H1 (cell line): ENCODE measurements around the gene ARRB1. TPM values are rescaled to one million over a fixed set of nuclear protein-coding genes. Genes with fewer than 3 reads are reported as not detected.

ENCODE experiments used
- CTCF ChIA-PET: fragments of 300-600 bp; sonication (Branson Sonifier 250); formaldehyde crosslinking; loops from one replicate; lab custom pipeline; 2021; ENCODE audit not compliant: partially characterized antibody; lab: Charles Lee
- POLR2A ChIA-PET: fragments of 300-600 bp; sonication (Branson Sonifier 250); formaldehyde crosslinking; loops from one replicate; lab custom pipeline; 2021; ENCODE audit warnings: inconsistent platforms; ENCODE audit not compliant: partially characterized antibody; lab: Charles Lee
- DNase-seq, 2 experiments: peaks; one replicate each; pipeline versions ENCODE4 v3.0.0 to v3.0.0-alpha.2; 2010 to 2022; ENCODE audit warnings: low spot score in 2 of 2, low read depth in 1 of 2, mixed read lengths in 1 of 2
- FAIRE-seq: peaks from 2 replicates; lab custom pipeline; 2011; peaks lifted over from hg19 to GRCh38; lab: Jason Lieb, UNC
- H2AFZ ChIP-seq: 2 replicates; pipeline ENCODE4 v1.8.1; 2012; ENCODE audit warnings: low read length, inconsistent platforms
- H2AK5ac ChIP-seq: 2 replicates; pipeline ENCODE4 v1.6.1; 2013; ENCODE audit warnings: low read depth, low read length
- H2BK120ac ChIP-seq: replicated peaks from 2 replicates; pipeline ENCODE3; 2013; ENCODE audit warnings: low read depth, low read length, inconsistent platforms
- H2BK12ac ChIP-seq: 2 replicates; pipeline ENCODE4 v1.6.1; 2013; ENCODE audit warnings: low read depth, low read length
- H2BK15ac ChIP-seq: 2 replicates; pipeline ENCODE4 v1.6.1; 2013; ENCODE audit warnings: low read length
- H2BK20ac ChIP-seq: 2 replicates; pipeline ENCODE4 v1.6.1; 2013; ENCODE audit warnings: low read length
- H2BK5ac ChIP-seq: 2 replicates; pipeline ENCODE4 v1.6.1; 2013; ENCODE audit warnings: low read depth, low read length
- H3K14ac ChIP-seq: 2 replicates; pipeline ENCODE4 v1.6.1; 2013; ENCODE audit warnings: inconsistent platforms; ENCODE audit not compliant: insufficient read length
- H3K18ac ChIP-seq: 2 replicates; pipeline ENCODE4 v1.6.1; 2013; ENCODE audit warnings: low read length; ENCODE audit errors: extremely low read depth
- H3K23ac ChIP-seq: 2 replicates; pipeline ENCODE4 v1.6.1; 2013; ENCODE audit warnings: inconsistent platforms; ENCODE audit not compliant: insufficient read length
- H3K23me2 ChIP-seq: 2 replicates; pipeline ENCODE4 v1.6.1; 2013; ENCODE audit warnings: low read depth, low read length
- H3K27ac ChIP-seq: 2 replicates; pipeline ENCODE4 v1.6.1; 2011; ENCODE audit warnings: low read depth, low read length, inconsistent platforms
- H3K27me3 ChIP-seq, 4 experiments: replicated peaks in 1 of 4; 1 replicate in 1 of 4; 2 replicates in 3 of 4; pipeline versions ENCODE4 v1.6.1 to v1.8.1; 2011 to 2013; ENCODE audit warnings: low read length in 3 of 4, mild to moderate bottlenecking in 3 of 4, inconsistent platforms in 2 of 4, mixed read lengths in 2 of 4, moderate library complexity in 1 of 4; ENCODE audit not compliant: control insufficient read depth in 3 of 4, insufficient read depth in 3 of 4; ENCODE audit errors: extremely low read depth in 1 of 4
- H3K36me3 ChIP-seq, 4 experiments: 2 replicates each; pipeline versions ENCODE4 v1.6.1 to v1.8.1; 2011 to 2013; ENCODE audit warnings: mild to moderate bottlenecking in 4 of 4, low read length in 3 of 4, moderate library complexity in 2 of 4, control low read depth in 1 of 4, inconsistent platforms in 1 of 4; ENCODE audit not compliant: insufficient read depth in 4 of 4, control insufficient read depth in 2 of 4
- H3K4ac ChIP-seq: replicated peaks from 2 replicates; pipeline ENCODE3; 2013; ENCODE audit warnings: low read length, low read depth, mixed read lengths, inconsistent platforms; ENCODE audit not compliant: insufficient read length
- H3K4me1 ChIP-seq, 4 experiments: replicated peaks in 1 of 4; 1 replicate in 1 of 4; 2 replicates in 3 of 4; pipeline versions ENCODE4 v1.6.1 to v1.8.1; 2011 to 2013; ENCODE audit warnings: low read length in 3 of 4, inconsistent platforms in 2 of 4, mixed read lengths in 1 of 4; ENCODE audit not compliant: insufficient read depth in 4 of 4, control insufficient read depth in 3 of 4
- H3K4me2 ChIP-seq, 2 experiments: 2 replicates each; pipeline versions ENCODE4 v1.6.1 to v1.8.1; 2011 to 2013; ENCODE audit warnings: low read depth in 2 of 2, low read length in 2 of 2, control low read depth in 1 of 2, inconsistent platforms in 1 of 2, mild to moderate bottlenecking in 1 of 2; ENCODE audit not compliant: insufficient read depth in 1 of 2
- H3K4me3 ChIP-seq, 4 experiments: fragments of 200-600, 300-600 bp in 1 of 4; sonication (generic), shearing (Covaris generic), sonication (Bioruptor Twin) in 1 of 4; 2 replicates each; pipeline versions ENCODE4 v1.5.1 to v1.8.1; 2011 to 2016; ENCODE audit warnings: low read length in 4 of 4, low read depth in 3 of 4, control low read depth in 2 of 4, inconsistent platforms in 2 of 4, mild to moderate bottlenecking in 2 of 4, mixed read lengths in 1 of 4, moderate library complexity in 1 of 4; ENCODE audit not compliant: insufficient read depth in 2 of 4; ENCODE audit errors: extremely low read depth in 1 of 4
- H3K56ac ChIP-seq: replicated peaks from 2 replicates; pipeline ENCODE3; 2013; ENCODE audit warnings: low read depth, mild to moderate bottlenecking, mixed read lengths, low read length, inconsistent platforms; ENCODE audit not compliant: insufficient read length
- H3K79me1 ChIP-seq: 2 replicates; pipeline ENCODE4 v1.6.1; 2013; ENCODE audit warnings: low read depth, low read length, control low read depth
- H3K79me2 ChIP-seq, 2 experiments: 2 replicates each; pipeline versions ENCODE4 v1.6.1 to v1.8.1; 2012 to 2013; ENCODE audit warnings: low read length in 2 of 2, mild to moderate bottlenecking in 2 of 2, inconsistent platforms in 1 of 2; ENCODE audit not compliant: insufficient read depth in 2 of 2, control insufficient read depth in 1 of 2
- H3K9ac ChIP-seq, 4 experiments: replicated peaks in 1 of 4; 1 replicate in 1 of 4; 2 replicates in 3 of 4; pipeline versions ENCODE4 v1.6.1 to v1.8.1; 2011 to 2013; ENCODE audit warnings: low read depth in 3 of 4, low read length in 3 of 4, control low read depth in 2 of 4, mild to moderate bottlenecking in 2 of 4, moderate library complexity in 2 of 4, inconsistent platforms in 1 of 4; ENCODE audit errors: extremely low read depth in 1 of 4
- H3K9me3 ChIP-seq, 2 experiments: 2 replicates each; pipeline versions ENCODE4 v1.6.1 to v1.8.1; 2012 to 2013; ENCODE audit warnings: mild to moderate bottlenecking in 2 of 2, moderate library complexity in 2 of 2, control low read depth in 1 of 2, inconsistent platforms in 1 of 2, low read depth in 1 of 2, low read length in 1 of 2, mixed read lengths in 1 of 2; ENCODE audit not compliant: insufficient read depth in 2 of 2
- H4K20me1 ChIP-seq, 2 experiments: replicated peaks in 1 of 2; 2 replicates each; pipeline versions ENCODE3 to v1.8.1; 2011 to 2013; ENCODE audit warnings: inconsistent platforms in 2 of 2, low read length in 2 of 2, mild to moderate bottlenecking in 1 of 2; ENCODE audit not compliant: insufficient read depth in 2 of 2, control insufficient read depth in 1 of 2
- H4K5ac ChIP-seq: 2 replicates; pipeline ENCODE4 v1.6.1; 2013; ENCODE audit warnings: low read length, low read depth, mixed read lengths, inconsistent platforms; ENCODE audit not compliant: insufficient read length
- H4K8ac ChIP-seq: 2 replicates; pipeline ENCODE4 v1.8.0; 2013; ENCODE audit warnings: mild to moderate bottlenecking, moderate library complexity, low read length, inconsistent platforms; ENCODE audit not compliant: insufficient read depth; ENCODE audit errors: extremely low read depth
- H4K91ac ChIP-seq: replicated peaks from 2 replicates; pipeline ENCODE3; 2013; ENCODE audit warnings: low read length, mixed read lengths, inconsistent platforms; ENCODE audit not compliant: insufficient read length
- CTBP2 ChIP-seq: IDR thresholded peaks from 2 replicates; pipeline ENCODE4 v1.7.0; 2011; ENCODE audit warnings: borderline replicate concordance, mild to moderate bottlenecking, moderate library complexity, mixed read lengths, low read length; ENCODE audit not compliant: insufficient read depth, insufficient read length
- FOSL1 ChIP-seq: IDR thresholded peaks from 2 replicates; pipeline ENCODE4 v1.6.1; 2011; ENCODE audit warnings: mild to moderate bottlenecking, low read depth, low read length, moderate library complexity; ENCODE audit not compliant: insufficient read depth
- GTF2F1 ChIP-seq: IDR thresholded peaks from 2 replicates; pipeline ENCODE4 v1.6.1; 2012; ENCODE audit warnings: low read depth, low read length, improper control_type of control experiment, borderline replicate concordance
- HDAC6 ChIP-seq: IDR thresholded peaks from one replicate; pipeline ENCODE4 v1.7.1; 2012; ENCODE audit warnings: low read depth, mild to moderate bottlenecking, inconsistent platforms, low read length, moderate library complexity
- KDM1A ChIP-seq: fragments of 200-600, 300-600 bp; sonication (generic); IDR thresholded peaks from 2 replicates; pipeline ENCODE4 v1.7.1; 2016; ENCODE audit warnings: mild to moderate bottlenecking, low read length, borderline replicate concordance
- MAFK ChIP-seq: IDR thresholded peaks from 2 replicates; pipeline ENCODE4 v1.6.1; 2012; ENCODE audit warnings: low read depth, mild to moderate bottlenecking, improper control_type of control experiment, low read length
- PHF8 ChIP-seq: fragments of 200-600 bp; sonication (generic); conservative IDR thresholded peaks from 2 replicates; pipeline ENCODE4 v1.7.1; 2012; ENCODE audit warnings: low read depth, mild to moderate bottlenecking, inconsistent platforms, low read length, moderate library complexity
- RNF2 ChIP-seq: fragments of 200-900, 300-1000 bp; sonication (generic); IDR thresholded peaks from 2 replicates; pipeline ENCODE4 v1.7.1; 2016; ENCODE audit warnings: borderline replicate concordance, low read depth, mild to moderate bottlenecking, antibody characterized with exemption, low read length; ENCODE audit not compliant: poor library complexity, severe bottlenecking; ENCODE audit errors: missing control alignments
- SIN3A ChIP-seq, 2 experiments: IDR thresholded peaks in 1 of 2; conservative IDR thresholded peaks in 1 of 2; 2 replicates each; pipeline ENCODE4 v1.6.1; 2011 to 2012; ENCODE audit warnings: low read length in 2 of 2, improper control_type of control experiment in 1 of 2, low read depth in 1 of 2, mild to moderate bottlenecking in 1 of 2
- TBP ChIP-seq: IDR thresholded peaks from 2 replicates; pipeline ENCODE4 v1.6.1; 2011; ENCODE audit warnings: low read depth, low read length, improper control_type of control experiment
- YY1 ChIP-seq: IDR thresholded peaks from 2 replicates; pipeline ENCODE4 v1.6.1; 2011; ENCODE audit warnings: low read depth, mild to moderate bottlenecking, low read length
- WGBS, 2 experiments: shearing (Covaris generic) in 1 of 2; methylation state at CpG; one replicate each; pipeline versions ENCODE4 v1.1.6 to v1.1.7; 2013 to 2015; ENCODE audit warnings: low lambda C conversion rate in 2 of 2, mixed read lengths in 2 of 2, inconsistent platforms in 1 of 2, low coverage in 1 of 2, missing lambda C conversion rate in 1 of 2; ENCODE audit not compliant: insufficient replicate concordance in 2 of 2, insufficient coverage in 1 of 2, insufficient read length in 1 of 2; ENCODE audit errors: extremely low coverage in 1 of 2, missing lambda C conversion rate in 1 of 2; 5-methylcytosine and 5-hydroxymethylcytosine counted together
- polyA plus RNA-seq, 7 experiments: library from polyadenylated mRNA; depleted of rRNA in 3 of 7; stranded (reverse) in 5 of 7; unstranded in 2 of 7; fragments of >200 nt in 5 of 7; fragments of 200-250 nt in 2 of 7; gene quantifications; 1 replicate in 5 of 7; 2 replicates in 1 of 7; 4 replicates in 1 of 7; pipeline versions ENCODE4 v1.2.1 to v1.2.3, GENCODE V29; 2011 to 2013; ENCODE audit warnings: missing spikeins in 2 of 7, mixed read lengths in 2 of 7
- total RNA-seq: library from RNA; stranded (reverse); fragmentation: NEBNext Ultra II Directional; extraction: Animal tissue kit (Norgen Biotek cat#: 25700); gene quantifications from 2 replicates; pipeline ENCODE4 v1.2.1, GENCODE V29; 2021

Gene ARRB1
- total and polyA plus RNA-seq, 2 of the 8 experiments (the other 6 are each of a cell fraction or from before 2014, with no cell fraction given): 9.4 to 31.8 TPM

DNA sequence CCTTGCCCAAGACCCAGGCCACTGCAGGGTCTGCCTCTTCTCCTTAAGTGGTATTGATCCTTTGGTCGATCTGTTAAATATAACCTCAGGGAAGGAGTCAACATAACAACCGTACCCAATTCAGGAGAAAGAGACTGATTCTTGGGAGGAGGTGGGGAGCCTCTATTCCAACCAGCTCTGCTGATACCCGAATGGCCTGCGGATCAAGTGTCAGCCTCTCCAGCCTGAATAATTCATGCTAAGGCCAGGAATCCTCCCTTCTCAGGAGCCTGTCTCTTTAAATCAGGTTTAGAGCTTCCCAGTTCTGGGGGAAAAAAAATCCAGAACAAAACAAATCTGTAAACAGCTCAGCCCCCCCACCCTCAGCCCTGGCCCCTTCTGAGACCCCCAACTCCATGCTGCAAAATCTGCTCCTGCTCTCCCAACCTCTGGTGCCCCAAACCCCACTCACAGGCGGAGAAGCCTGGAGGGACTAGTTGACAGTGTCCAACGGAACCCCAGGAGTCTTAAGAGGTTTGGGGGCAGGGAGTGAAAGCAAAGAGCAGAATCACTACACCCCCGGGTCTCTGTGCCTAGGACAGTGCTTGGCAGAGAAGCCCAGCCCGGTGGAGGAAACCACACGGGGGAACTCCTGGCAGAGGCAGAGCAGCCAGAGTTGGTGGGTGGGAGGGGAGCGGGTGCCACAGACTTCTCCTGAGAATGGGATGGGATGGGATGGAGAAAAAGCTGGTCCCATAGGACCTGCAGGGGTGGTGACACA is 111.8 kb downstream of the ARRB1 start:
- Histone ChIP-seq H3K4me3 (peak overlapping the region; percentile 27 to 63 (median 41); a peak in 7 of 8 replicates), H3K56ac (no peak overlapping the region), H3K4me1 (peaks cover 5 to 22% (median 13%) of the 10 kb centered on the region in 4 experiments), H3K18ac (peak overlapping the region; percentile 20; the same call in 1 of the 2 replicates), H3K79me2 (no peaks in the 10 kb centered on the region), H2BK12ac (no peak overlapping the region), H2BK120ac (no peak overlapping the region), H4K5ac (no peak overlapping the region), H2BK15ac (no peak overlapping the region; the same call in 1 of the 2 replicates), H2AFZ (no peak overlapping the region), H4K20me1 (peaks cover 0 to 3% of the 10 kb centered on the region in 2 experiments), H3K36me3 (no peaks in the 10 kb centered on the region), H3K79me1 (no peaks in the 10 kb centered on the region), H3K23ac (no peak overlapping the region), H3K14ac (no peak overlapping the region), H3K4me2 (peak overlapping the region; percentile 79 to 83), H4K8ac (no peak overlapping the region), H2BK20ac (no peak overlapping the region), H2AK5ac (no peak overlapping the region), H3K27me3 (peaks cover 24 to 50% (median 40%) of the 10 kb centered on the region in 4 experiments), H3K9me3 (no peaks in the 10 kb centered on the region), H4K91ac (no peak overlapping the region), H2BK5ac (no peak overlapping the region), H3K23me2 (peaks cover 12% of the 10 kb centered on the region; the same call in 1 of the 2 replicates), H3K9ac (no peak overlapping the region), H3K4ac (no peak overlapping the region), H3K27ac (no peak overlapping the region)
- ChIA-PET CTCF (interaction anchor here (0.7 to 45.7 kb wide), 11 partner anchors 3 to 310 kb away, joined by 3 to 952 read pairs (median 6); partner anchors contain the start of genes SLCO2B1 and TPBGL), POLR2A (interaction anchor here (0.6 to 2.4 kb wide), 2 partner anchors 16 to 35 kb away, joined by 3 to 10 read pairs; no protein-coding TSS in a partner anchor)
- FAIRE-seq (peak; percentile 84), DNase-seq (no peak)
- WGBS, 2 experiments: 54% methylated on average over 10 of the region's 10 CpGs; no CpG with 5 or more reads in 1 of the 2 experiments
- TF ChIP-seq FOSL1 (no peak), KDM1A (no peak), RNF2 (no peak), PHF8 (no peak), CTBP2 (no peak), TBP (no peak), YY1 (no peak), SIN3A (conservative IDR thresholded peaks at IDR 0.05 in 1 of 2, IDR thresholded peaks at IDR 0.05 in 1 of 2; ENCODE audit: low read depth in 1 of 2, low read length in 2 of 2) (no peak), HDAC6 (no peak), MAFK (no peak), GTF2F1 (no peak)
